A549 (cell line): ENCODE results near the gene CPEB4. TPM values are rescaled to one million over a fixed set of nuclear protein-coding genes. Genes with fewer than 3 reads are reported as not detected.
A peak's percentile ranks its signal among the peaks of the same experiment; 100 is the strongest.

Source experiments
- ATAC-seq, 2 experiments: fragments of 200-7000 bp in 1 of 2; fragments of >200 bp in 1 of 2; cut with Nextera tagmentation in 1 of 2; cut with Tn5 transposase in 1 of 2; 3 replicates each; pipeline versions ENCODE4 v1.8.0 to v1.9.1; 2018 to 2020; ENCODE audit warnings: mild to moderate bottlenecking in 1 of 2, moderate library complexity in 1 of 2
- CTCF ChIA-PET: fragments of 300-600 bp; sonication (Branson Sonifier 250); formaldehyde crosslinking; extraction: SDS; loops from one replicate; lab custom pipeline; 2021; ENCODE audit warnings: antibody characterized with exemption, inconsistent platforms; lab: Yijun Ruan, JAX
- POLR2A ChIA-PET: fragments of 350-600 bp; formaldehyde crosslinking; extraction: SDS; loops from one replicate; lab custom pipeline; 2021; ENCODE audit warnings: antibody characterized with exemption, inconsistent platforms; lab: Yijun Ruan, JAX
- DNase-seq, 2 experiments: peaks; one replicate each; pipeline versions ENCODE4 v3.0.0 to v3.0.0-alpha.2; 2011 to 2016; ENCODE audit warnings: low read depth in 1 of 2, low spot score in 1 of 2
- FAIRE-seq: peaks from 2 replicates; lab custom pipeline; 2011; peaks lifted over from hg19 to GRCh38; lab: Jason Lieb, UNC
- H3K27ac ChIP-seq, 2 experiments: fragments of >200 bp; sonication (Bioruptor Twin); formaldehyde crosslinking; 3 replicates each; pipeline ENCODE4 v1.5.1; 2016 to 2017
- H3K4me1 ChIP-seq: fragments of >200 bp; sonication (Bioruptor Twin); formaldehyde crosslinking; 3 replicates; pipeline ENCODE4 v1.6.1; 2016
- H3K4me2 ChIP-seq: fragments of >200 bp; sonication (Bioruptor Twin); formaldehyde crosslinking; 3 replicates; pipeline ENCODE4 v1.6.1; 2016
- H3K4me3 ChIP-seq: fragments of >200 bp; sonication (Bioruptor Twin); formaldehyde crosslinking; 3 replicates; pipeline ENCODE4 v1.5.1; 2016
- H3K9me3 ChIP-seq: fragments of >200 bp; sonication (Bioruptor Twin); formaldehyde crosslinking; 3 replicates; pipeline ENCODE4 v1.6.1; 2016
- CBX8 ChIP-seq: fragments of 200-600 bp; sonication (generic); IDR thresholded peaks from 2 replicates; pipeline ENCODE4 v1.6.1; 2016
- ESRRA ChIP-seq: fragments of 150-350 bp; IDR thresholded peaks from 2 replicates; pipeline ENCODE4 v1.6.1; 2014; ENCODE audit warnings: mild to moderate bottlenecking, low read length, borderline replicate concordance
- GATA3 ChIP-seq: IDR thresholded peaks from 2 replicates; pipeline ENCODE4 v1.6.1; 2012; ENCODE audit warnings: borderline replicate concordance
- HEYL ChIP-seq: fragments of 250-450 bp; sonication (Bioruptor Pico); IDR thresholded peaks from 2 replicates; pipeline ENCODE4 v1.8.0; 2021; ENCODE audit warnings: mild to moderate bottlenecking, moderate library complexity
- HOXA7 ChIP-seq: fragments of 250-450 bp; sonication (Bioruptor Pico); IDR thresholded peaks from 2 replicates; pipeline ENCODE4 v1.5.0; 2020; ENCODE audit warnings: mild to moderate bottlenecking, moderate library complexity
- HOXB5 ChIP-seq: fragments of 250-450 bp; sonication (Bioruptor Pico); IDR thresholded peaks from 2 replicates; pipeline ENCODE4 v1.5.0; 2020; ENCODE audit warnings: mild to moderate bottlenecking, moderate library complexity
- JUN ChIP-seq, 2 experiments: fragments of >200 bp; sonication (Bioruptor Twin); formaldehyde crosslinking; IDR thresholded peaks; 2 replicates in 1 of 2; 3 replicates in 1 of 2; pipeline ENCODE4 v1.6.1; 2016 to 2017
- MAZ ChIP-seq: fragments of 150-350 bp; IDR thresholded peaks from 2 replicates; pipeline ENCODE4 v1.6.1; 2014; ENCODE audit warnings: antibody characterized with exemption, low read depth, low read length, borderline replicate concordance
- NR3C1 ChIP-seq: fragments of >200 bp; sonication (Bioruptor Twin); formaldehyde crosslinking; IDR thresholded peaks from 3 replicates; pipeline ENCODE4 v1.6.1; 2017
- SMC3 ChIP-seq: fragments of >200 bp; sonication (Bioruptor Twin); formaldehyde crosslinking; IDR thresholded peaks from 3 replicates; pipeline ENCODE4 v1.6.1; 2018; ENCODE audit warnings: inconsistent platforms
- SREBF2 ChIP-seq: fragments of 450-650 bp; IDR thresholded peaks from 2 replicates; pipeline ENCODE4 v1.6.1; 2014; ENCODE audit warnings: mild to moderate bottlenecking, moderate library complexity
- TFCP2L1 ChIP-seq: fragments of 250-450 bp; sonication (Bioruptor Pico); IDR thresholded peaks from 2 replicates; pipeline ENCODE4 v1.5.0; 2021; ENCODE audit warnings: mild to moderate bottlenecking
- ZC3H11A ChIP-seq: fragments of 450-650 bp; IDR thresholded peaks from 2 replicates; pipeline ENCODE4 v1.6.1; 2014; ENCODE audit warnings: antibody characterized with exemption, mild to moderate bottlenecking
- WGBS: methylation state at CpG from one replicate; pipeline ENCODE4 v1.1.6; 2017; ENCODE audit errors: missing lambda C conversion rate; 5-methylcytosine and 5-hydroxymethylcytosine counted together
- polyA plus RNA-seq, 4 experiments: library from polyadenylated mRNA; depleted of rRNA in 3 of 4; stranded (reverse); fragments of >200 nt; fragmentation: RNase III in 1 of 4; extraction: RNeasy Plus Mini Kit Qiagen cat#74134 plus additional on column Dnase treatment in 1 of 4; gene quantifications; 2 replicates in 3 of 4; 3 replicates in 1 of 4; pipeline ENCODE4 v1.2.3, GENCODE V29; 2011 to 2017
- TF ChIP-seq, protein P1 (sequence below): IDR thresholded peaks from 2 replicates; pipeline ENCODE4 v1.6.1; 2012; ENCODE audit warnings: low read depth, borderline replicate concordance
- TF ChIP-seq, protein P2 (sequence below): fragments of 450-650 bp; IDR thresholded peaks from 2 replicates; pipeline ENCODE4 v1.6.1; 2014; ENCODE audit warnings: antibody characterized with exemption
- TF ChIP-seq, protein P3 (sequence below): fragments of >200 bp; sonication (Bioruptor Twin); formaldehyde crosslinking; IDR thresholded peaks from 3 replicates; pipeline ENCODE4 v1.5.1; 2016
- TF ChIP-seq, protein P4 (sequence below): IDR thresholded peaks from 2 replicates; pipeline ENCODE4 v1.6.1; 2012
- TF ChIP-seq, protein P5 (sequence below): fragments of 200-600 bp; sonication (generic); IDR thresholded peaks from 2 replicates; pipeline ENCODE4 v1.6.1; 2016; ENCODE audit warnings: antibody characterized with exemption, mild to moderate bottlenecking, moderate library complexity
- TF ChIP-seq, protein P6 (sequence below): fragments of >200 bp; sonication (Bioruptor Twin); formaldehyde crosslinking; IDR thresholded peaks from 3 replicates; pipeline ENCODE4 v1.6.1; 2016

Gene CPEB4
- polyA plus RNA-seq, 2 of the 4 experiments (the other 2 are of a cell fraction): 11.4 to 50.0 TPM

DNA sequence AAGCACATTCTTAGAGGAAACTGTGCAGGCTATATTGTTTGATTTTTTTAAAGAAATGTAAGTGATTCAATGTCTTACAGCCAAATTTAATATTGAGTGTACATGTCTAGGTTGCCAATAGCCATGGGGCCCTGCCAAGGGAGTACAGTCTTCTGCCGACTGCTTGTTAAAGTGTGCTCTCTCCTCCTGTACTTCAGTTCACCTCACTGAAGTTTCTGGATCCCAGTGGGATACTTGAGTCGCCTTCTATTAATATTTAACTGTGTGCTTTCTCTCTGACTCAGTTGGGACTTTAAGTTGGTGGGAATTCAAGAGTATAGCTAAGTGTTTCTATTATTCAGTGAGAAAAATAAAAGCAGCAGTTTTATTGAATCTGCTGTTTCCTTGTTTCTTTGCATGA lies 56.4 kb downstream of the CPEB4 start:
- ChIA-PET CTCF (interaction anchor here (0.7 to 4.0 kb wide), 3 partner anchors 20 to 46 kb away, joined by 3 to 14 read pairs (median 3); no protein-coding TSS in a partner anchor), POLR2A (no interaction called here)
- no peaks in the 10 kb centered on the region for H3K9me3 ChIP-seq
- peak overlapping the region; percentile 87 for H3K4me2 ChIP-seq
- WGBS: 2% methylated on average over 2 of the region's 2 CpGs
- ATAC-seq (peak in 1 of 2 experiments; percentile 33; a peak in 2 of 6 replicates), DNase-seq (peak in 1 of 2 experiments; percentile 24), FAIRE-seq (no peak)
- H3K4me1 ChIP-seq: peaks cover 60% of the 10 kb centered on the region
- TF ChIP-seq NR3C1: no peak
- no peak for TF ChIP-seq ESRRA
- TF ChIP-seq HOXB5 (CRISPR knock-in tag): no peak
- no peak for TF ChIP-seq HEYL (CRISPR knock-in tag)
- no peak for TF ChIP-seq SMC3
- no peak for TF ChIP-seq TFCP2L1 (CRISPR knock-in tag)
- TF ChIP-seq, protein P1, sequence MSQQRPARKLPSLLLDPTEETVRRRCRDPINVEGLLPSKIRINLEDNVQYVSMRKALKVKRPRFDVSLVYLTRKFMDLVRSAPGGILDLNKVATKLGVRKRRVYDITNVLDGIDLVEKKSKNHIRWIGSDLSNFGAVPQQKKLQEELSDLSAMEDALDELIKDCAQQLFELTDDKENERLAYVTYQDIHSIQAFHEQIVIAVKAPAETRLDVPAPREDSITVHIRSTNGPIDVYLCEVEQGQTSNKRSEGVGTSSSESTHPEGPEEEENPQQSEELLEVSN: no peak
- TF ChIP-seq, protein P2, sequence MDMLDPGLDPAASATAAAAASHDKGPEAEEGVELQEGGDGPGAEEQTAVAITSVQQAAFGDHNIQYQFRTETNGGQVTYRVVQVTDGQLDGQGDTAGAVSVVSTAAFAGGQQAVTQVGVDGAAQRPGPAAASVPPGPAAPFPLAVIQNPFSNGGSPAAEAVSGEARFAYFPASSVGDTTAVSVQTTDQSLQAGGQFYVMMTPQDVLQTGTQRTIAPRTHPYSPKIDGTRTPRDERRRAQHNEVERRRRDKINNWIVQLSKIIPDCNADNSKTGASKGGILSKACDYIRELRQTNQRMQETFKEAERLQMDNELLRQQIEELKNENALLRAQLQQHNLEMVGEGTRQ: no peak
- TF ChIP-seq GATA3: no peak
- TF ChIP-seq, protein P3, sequence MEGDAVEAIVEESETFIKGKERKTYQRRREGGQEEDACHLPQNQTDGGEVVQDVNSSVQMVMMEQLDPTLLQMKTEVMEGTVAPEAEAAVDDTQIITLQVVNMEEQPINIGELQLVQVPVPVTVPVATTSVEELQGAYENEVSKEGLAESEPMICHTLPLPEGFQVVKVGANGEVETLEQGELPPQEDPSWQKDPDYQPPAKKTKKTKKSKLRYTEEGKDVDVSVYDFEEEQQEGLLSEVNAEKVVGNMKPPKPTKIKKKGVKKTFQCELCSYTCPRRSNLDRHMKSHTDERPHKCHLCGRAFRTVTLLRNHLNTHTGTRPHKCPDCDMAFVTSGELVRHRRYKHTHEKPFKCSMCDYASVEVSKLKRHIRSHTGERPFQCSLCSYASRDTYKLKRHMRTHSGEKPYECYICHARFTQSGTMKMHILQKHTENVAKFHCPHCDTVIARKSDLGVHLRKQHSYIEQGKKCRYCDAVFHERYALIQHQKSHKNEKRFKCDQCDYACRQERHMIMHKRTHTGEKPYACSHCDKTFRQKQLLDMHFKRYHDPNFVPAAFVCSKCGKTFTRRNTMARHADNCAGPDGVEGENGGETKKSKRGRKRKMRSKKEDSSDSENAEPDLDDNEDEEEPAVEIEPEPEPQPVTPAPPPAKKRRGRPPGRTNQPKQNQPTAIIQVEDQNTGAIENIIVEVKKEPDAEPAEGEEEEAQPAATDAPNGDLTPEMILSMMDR: no peak
- TF ChIP-seq JUN (IDR thresholded peaks at IDR 0.05): no peak
- TF ChIP-seq, protein P4, sequence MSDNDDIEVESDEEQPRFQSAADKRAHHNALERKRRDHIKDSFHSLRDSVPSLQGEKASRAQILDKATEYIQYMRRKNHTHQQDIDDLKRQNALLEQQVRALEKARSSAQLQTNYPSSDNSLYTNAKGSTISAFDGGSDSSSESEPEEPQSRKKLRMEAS: no peak
- TF ChIP-seq, protein P5, sequence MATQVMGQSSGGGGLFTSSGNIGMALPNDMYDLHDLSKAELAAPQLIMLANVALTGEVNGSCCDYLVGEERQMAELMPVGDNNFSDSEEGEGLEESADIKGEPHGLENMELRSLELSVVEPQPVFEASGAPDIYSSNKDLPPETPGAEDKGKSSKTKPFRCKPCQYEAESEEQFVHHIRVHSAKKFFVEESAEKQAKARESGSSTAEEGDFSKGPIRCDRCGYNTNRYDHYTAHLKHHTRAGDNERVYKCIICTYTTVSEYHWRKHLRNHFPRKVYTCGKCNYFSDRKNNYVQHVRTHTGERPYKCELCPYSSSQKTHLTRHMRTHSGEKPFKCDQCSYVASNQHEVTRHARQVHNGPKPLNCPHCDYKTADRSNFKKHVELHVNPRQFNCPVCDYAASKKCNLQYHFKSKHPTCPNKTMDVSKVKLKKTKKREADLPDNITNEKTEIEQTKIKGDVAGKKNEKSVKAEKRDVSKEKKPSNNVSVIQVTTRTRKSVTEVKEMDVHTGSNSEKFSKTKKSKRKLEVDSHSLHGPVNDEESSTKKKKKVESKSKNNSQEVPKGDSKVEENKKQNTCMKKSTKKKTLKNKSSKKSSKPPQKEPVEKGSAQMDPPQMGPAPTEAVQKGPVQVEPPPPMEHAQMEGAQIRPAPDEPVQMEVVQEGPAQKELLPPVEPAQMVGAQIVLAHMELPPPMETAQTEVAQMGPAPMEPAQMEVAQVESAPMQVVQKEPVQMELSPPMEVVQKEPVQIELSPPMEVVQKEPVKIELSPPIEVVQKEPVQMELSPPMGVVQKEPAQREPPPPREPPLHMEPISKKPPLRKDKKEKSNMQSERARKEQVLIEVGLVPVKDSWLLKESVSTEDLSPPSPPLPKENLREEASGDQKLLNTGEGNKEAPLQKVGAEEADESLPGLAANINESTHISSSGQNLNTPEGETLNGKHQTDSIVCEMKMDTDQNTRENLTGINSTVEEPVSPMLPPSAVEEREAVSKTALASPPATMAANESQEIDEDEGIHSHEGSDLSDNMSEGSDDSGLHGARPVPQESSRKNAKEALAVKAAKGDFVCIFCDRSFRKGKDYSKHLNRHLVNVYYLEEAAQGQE: no peak
- no peak for TF ChIP-seq CBX8
- TF ChIP-seq ZC3H11A: no peak
- H3K4me3 ChIP-seq: no peak overlapping the region
- H3K27ac ChIP-seq: peak overlapping the region; percentile 66 to 71

DNA sequence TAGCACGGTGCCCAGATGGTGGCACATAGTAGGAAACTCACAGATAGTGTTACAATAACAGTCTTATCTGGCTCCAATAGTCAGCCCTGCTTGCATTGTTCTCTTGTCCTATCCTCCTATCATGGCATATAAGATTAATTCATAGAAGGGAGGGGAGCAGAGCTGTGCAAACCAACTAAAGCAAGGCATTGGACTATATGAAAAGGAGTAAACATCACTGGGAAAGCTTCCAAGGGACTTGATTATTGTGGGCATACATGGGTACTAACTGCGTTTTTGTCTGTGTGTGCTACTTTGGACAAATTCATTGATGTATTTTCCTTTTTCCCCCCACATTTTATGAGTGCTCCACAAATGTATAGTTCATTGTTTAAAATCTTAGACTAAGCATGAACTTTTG lies 57.0 kb downstream of the CPEB4 start:
- ChIA-PET CTCF (interaction anchor here (1.0 to 4.0 kb wide), 2 partner anchors 20 to 28 kb away, joined by 3 to 14 read pairs; no protein-coding TSS in a partner anchor), POLR2A (no interaction called here)
- 85% methylated on average over 2 of the region's 2 CpGs for WGBS
- TF ChIP-seq, protein P6, sequence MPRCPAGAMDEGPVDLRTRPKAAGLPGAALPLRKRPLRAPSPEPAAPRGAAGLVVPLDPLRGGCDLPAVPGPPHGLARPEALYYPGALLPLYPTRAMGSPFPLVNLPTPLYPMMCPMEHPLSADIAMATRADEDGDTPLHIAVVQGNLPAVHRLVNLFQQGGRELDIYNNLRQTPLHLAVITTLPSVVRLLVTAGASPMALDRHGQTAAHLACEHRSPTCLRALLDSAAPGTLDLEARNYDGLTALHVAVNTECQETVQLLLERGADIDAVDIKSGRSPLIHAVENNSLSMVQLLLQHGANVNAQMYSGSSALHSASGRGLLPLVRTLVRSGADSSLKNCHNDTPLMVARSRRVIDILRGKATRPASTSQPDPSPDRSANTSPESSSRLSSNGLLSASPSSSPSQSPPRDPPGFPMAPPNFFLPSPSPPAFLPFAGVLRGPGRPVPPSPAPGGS: no peak
- no peak for TF ChIP-seq MAZ
- TF ChIP-seq SREBF2: no peak
- TF ChIP-seq HOXA7 (CRISPR knock-in tag): no peak
- Histone ChIP-seq H3K9me3 (no peaks in the 10 kb centered on the region), H3K4me1 (peaks cover 53% of the 10 kb centered on the region), H3K4me2 (peak overlapping the region; percentile 87), H3K4me3 (no peak overlapping the region), H3K27ac (peak overlapping the region; percentile 5 to 71; a peak in 3 of 6 replicates)
- DNase-seq (no peak), FAIRE-seq (no peak), ATAC-seq (no peak)
